HG02870 (cell line): ENCODE data around the gene IYD.
"Not testable (repeated sequence)": the region's sequence is repeated elsewhere in the genome, so short reads cannot be mapped to it uniquely, and the experiment has no call there.

ENCODE experiments used
- ATAC-seq: cut with Tn5 transposase; IDR thresholded peaks from one replicate; pipeline ENCODE4 v1.9.1; 2021; ENCODE audit warnings: mild to moderate bottlenecking, moderate library complexity; ENCODE audit not compliant: unreplicated experiment

IYD gene

DNA sequence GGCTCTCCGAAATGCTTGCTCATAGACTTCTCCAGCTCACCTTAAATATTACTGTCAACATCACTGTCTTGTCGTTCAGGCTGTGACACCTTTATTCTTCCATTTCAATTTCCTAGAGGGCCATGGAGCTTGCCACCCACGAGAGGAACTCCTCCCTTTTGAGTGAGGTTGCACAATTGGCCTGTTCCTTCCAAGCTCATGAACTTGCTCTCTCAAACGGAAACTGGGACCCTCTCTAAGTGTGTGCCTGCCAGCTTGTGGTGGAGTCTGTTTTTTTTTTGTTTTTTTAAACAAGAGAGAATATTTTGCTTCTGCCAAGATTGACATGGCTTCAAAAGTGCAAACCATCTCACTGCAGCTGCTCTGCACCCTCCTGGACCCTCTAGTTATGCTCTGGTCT is 19.3 kb upstream of the IYD start:
- ATAC-seq = no peak

DNA sequence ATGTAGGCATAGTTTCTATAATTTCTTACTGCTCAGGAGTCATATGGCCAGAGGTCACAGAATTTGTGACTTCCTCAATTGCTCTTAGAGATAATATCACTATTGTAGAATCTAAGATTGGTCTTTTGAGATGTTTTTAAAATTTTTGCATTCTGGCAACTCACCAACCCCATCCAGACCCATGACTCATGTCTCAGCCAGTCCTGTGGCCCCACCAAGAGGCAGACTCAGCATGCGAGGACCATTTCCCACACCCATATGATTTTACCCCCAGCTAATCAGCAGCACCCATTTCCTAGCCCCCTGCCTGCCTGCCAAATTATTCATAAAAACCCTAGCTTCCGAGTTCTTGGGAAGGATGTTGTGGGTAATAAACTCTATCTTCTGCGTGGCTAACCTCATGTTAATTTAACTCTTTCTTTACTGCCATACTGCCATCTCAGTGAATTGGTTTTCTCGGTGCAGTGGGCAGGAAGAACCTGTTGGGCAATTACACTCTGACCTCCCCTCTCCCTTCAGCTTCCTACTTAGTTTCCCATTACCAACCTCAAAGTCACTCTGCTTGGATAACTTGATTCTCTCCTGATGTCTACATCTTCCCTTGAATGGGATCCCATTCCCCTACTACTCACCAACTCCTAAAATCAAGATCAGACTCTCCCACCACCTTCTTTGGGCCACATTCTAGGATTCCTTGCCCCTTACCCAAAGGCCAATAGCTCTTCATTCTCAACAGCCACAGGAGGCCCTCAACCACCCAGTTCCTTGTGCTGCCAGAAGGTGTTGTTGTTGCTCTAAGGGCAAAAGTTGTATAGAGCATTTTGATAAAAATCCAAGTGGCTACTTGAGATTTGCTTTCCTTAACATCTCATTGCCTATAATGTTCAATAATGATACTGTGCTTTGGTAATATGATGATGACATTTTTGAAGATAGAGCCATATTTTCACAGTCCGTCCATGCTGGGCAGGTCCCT is 16.2 kb upstream of the IYD start:
- ATAC-seq = no peak

DNA sequence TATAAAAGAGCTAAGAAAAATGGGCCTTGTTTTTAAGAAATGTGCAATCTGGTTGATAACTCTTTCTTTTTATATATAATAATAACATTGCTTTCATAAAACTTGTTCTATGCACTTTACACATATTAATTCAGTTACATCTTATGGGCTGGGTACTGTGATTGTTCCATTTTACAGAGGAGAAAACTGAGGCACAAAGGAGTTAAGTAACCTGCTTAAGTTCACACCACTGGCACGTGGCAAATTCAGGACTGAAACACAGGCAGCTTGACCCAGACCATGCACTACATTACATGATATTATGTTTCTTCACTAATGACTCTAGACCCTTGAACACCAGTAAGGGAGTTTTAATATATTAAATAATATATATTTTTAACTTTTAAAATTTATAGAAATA is 15.4 kb upstream of the IYD start:
- no peak for ATAC-seq

DNA sequence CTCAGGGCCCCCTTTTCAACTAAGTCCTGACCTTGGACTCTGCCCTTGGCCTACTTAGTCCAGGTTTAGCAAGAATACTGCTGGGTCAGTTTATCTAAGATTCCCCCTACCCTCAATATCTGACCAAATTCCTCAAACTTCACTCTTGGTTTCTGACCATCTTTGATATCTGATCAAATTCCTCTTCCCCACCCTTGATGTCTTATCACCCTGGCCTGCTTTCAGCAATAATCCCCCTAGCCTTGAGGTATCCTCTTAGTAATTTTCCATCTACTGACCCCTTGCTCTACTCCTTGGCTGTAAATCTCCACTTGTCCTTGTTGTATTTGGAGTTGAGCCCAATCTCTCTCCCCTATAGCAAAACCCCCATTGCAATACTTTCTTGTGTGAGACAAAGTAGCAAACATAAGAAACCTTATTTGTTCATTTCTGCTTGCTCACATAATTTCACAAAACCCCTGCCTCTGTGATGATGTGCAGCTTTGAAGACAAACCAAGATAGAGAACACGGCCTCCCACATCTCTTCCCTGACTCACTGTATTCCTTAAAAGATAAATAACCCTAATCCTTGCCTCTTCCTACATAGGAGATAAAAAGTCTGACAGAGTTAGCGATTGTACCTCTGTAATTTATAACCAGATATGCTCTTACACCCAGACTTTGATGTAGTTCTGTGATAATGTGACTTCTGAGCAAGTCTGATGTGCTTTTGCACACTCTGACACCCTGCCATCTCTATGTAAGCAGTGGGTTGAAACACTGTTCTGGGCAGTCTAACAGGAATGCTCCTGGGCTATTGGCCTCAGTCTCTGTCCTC is 13.8 kb upstream of the IYD start:
- no peak for ATAC-seq

DNA sequence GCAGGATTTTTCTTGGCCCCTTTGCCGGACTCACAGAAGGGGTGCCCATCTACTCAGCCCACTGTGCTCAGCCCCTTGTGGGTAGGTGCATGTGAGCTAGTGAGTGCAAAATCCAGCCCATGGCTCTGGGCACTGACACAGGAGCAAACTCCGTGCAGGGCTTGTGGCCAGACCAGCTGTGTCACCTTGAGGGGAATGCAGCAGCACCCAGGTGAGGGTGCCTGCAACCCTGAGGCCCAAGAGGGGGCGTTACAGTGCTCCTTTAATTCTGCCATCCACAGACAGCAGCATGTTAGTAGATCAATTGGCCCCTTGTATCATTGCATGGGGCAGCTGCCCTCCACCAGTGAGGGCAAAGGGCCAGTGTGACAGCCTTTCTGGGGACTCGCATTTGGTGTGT is 12.9 kb upstream of the IYD start:
- ATAC-seq = no peak

DNA sequence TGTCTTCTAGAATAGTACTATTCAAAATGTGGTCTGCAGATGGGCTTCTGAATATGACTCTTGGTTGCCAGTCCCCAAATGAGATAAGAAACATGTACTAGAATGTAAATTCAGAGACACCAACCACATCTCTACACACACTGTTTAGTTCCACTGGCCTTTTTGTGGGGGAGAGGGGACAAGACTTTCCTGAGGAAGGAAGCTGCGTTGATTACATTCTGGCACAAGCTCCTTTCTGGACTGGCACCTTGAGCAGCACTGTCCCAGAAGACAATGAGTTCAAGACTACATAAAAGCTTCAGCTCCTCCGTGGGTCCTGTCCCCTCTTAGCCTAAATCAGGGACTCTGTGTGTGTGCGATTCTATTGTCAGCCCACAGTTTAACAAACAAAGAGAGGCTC is 6.9 kb upstream of the IYD start:
- no peak for ATAC-seq

DNA sequence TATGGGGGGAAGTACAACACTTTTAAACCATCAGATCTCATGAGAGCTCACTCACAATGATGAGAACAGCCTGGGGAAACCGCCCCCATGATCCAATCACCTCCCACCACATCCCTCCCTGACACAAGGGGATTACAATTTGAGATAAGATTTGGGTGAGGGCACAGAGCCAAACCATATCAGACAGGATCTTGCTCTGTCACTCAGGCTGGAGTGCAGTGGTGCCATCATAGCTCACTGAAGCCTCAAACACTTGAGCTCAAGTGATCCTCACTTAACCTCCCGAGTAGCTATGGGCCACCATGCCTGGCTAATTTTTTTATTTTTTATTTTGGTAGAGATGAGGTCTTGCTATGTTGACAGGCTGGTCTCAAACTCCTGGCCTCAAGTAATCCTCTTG is 5.1 kb upstream of the IYD start:
- no peak for ATAC-seq

DNA sequence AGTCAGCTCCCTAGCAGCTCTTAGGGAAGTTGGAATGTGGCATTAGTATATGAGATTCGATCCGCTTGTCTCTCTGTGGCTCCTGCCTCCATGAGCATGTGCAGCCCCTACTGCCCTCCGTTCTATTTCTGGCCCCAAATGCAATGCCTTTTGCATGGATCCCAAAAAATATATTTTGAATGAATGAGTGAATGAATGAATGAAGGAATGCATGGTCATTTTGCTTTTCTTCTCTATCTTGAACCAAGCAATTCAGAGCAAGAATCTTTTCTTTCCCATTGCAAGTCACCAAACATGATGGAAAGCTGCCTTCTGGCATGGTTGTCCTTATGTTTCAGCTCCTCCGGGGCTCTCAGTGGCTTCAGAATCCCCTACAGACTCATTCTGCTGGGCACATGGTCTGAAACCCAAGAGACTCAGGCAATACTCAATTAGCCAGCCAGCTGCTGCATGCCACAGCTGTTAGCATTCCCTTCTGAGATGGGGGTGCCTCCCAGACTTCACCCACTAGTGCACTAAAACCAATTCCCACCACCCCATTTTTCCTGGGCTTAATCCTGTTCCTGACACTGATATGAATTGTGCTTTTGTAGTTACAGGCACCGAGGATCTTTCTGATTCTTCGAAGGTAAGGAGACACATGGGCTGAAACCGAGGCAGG is 2.6 kb upstream of the IYD start:
- no peak for ATAC-seq

DNA sequence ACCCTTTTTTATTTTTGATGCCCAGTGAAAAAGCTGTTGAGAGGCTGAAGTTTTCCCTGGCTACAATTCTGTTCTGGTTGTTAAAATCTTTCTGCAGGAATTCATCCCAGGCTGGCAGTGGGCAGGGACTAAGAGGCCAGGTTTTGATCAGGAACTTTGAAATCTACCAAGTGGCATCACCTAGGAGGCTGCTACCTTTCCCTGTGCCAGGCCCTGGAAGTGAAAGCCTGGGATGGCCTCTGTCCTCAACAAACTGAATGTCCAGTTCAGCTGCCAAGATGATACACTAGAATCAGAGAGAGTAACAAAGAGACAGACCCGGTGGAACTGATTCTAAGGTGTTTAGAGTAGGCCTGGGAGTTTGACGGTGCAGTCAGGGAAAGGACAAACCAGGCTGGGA is 596 bp downstream of the IYD start:
- no peak for ATAC-seq

DNA sequence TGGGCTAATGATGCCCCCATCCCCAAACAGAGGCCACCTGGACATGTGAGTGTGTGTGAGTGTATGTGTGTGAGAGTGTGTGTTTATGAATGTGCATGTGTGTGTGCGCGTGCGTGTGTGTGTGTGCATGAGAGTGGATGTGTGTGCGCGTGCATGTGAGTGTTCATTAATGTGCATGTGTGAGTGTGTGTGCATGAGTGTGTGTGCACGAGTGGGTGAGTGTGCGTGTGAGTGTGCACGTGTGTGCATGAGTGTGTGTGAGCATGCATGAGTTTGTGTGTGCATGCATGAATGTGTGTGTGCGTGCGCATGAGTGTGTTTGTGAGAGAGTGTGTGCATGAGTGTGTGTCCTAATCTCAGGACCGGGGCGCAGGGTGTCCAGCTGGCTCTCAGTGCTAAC is 1.3 kb downstream of the IYD start:
- no peak for ATAC-seq

DNA sequence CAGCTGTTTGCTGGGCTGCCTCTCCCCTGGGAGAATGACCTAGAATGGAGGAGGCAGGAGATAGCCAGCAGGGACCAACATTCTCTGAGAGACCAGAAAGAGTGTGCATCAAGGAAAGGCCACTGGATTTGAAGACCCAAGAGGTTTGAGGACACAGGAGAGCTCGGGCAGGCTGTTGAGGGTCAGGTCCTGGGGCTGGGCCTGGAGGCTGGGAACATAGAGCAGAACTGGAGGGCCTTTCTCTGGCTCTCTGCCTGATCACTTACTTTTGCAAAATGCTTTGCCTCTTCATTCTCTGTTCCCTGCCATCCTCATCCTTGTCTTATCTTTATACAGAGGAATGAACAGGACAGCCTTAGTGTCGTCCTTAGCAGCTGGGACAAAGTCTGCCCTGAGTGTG is 2.5 kb downstream of the IYD start:
- no peak for ATAC-seq

DNA sequence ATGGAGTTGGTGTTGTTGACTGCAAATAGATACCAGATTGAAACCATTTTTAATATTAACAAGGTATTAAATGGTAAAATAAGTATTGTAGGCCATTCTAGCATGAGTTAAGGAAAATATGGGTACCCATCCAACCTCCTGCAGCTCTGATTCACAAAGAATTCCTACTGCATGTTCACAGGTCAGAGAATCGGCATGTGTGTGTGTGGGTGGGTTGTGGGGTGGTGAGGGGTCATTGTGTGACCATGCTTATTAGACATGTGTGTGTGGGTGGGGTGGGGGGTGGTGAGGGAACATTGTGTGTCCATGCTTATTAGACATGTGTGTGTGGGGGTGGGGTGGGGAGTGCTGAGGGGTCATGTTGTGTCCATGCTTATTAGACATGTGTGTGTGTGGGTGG is 3.2 kb downstream of the IYD start:
- no peak for ATAC-seq

DNA sequence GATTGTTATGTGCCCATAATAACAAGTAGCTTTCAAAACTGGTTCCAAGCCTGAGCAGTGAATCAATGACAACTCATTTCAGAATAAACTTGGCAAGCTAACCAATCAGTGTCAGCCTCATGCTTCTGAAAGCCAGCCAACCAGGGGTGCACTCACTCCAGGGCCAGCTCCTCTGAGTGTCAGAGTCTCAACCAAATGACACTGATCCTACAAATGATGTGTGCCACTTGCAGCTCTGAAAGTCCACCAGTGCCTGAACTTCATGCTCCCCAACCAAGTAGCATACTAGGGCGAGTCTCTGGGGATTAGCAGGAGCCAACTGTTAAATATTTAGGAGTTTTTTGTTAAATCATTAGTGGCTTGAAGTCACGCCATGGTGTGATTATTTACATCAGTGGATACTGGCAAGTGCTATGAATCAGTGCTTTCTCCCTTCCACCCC is 4.5 kb downstream of the IYD start:
- ATAC-seq = no peak

DNA sequence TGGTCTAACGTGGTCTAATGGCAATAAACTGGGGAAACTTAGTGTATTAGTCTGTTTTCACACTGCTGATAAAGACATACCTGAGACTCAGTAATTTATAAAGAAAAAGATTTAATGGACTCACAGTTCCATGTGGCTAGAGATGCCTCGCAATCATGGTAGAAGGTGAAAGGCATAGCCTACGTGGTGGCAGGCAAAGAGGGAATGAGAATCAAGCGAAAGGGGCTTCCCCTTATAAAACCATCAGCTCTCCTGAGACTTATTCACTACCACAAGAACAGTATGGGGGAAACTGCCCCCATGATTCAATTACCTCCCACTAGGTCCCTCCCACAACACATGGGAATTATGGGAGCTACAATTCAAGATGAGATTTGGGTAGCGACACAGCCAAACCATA is 5.5 kb downstream of the IYD start:
- ATAC-seq = not testable (repeated sequence)

DNA sequence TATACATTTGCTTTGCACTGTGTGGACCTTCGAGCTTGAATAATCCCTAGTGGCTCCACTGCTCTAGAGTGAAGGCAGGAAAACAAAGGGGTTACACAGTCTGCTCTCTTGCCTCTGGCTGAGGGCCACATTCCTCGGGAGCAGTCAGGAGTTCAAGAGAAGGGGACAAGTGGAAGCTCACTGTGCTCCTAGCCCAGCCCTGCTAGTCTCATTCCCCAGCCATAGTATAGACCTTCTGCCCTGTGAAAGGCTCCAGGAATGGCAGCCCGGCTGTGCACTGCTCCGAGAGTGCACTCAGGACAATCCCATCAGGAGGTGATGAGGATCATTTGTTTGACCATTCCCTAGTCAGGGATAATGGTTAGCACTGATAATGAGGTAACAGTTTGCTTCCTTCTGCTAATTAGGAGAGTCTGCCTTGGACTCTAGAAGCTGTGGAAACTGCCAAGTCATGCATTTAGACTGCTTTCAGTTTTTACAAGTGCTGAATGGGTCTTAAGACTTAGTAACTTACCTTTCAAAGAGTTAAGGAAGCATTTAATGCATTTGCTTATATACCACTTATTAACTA is 8.5 kb downstream of the IYD start:
- ATAC-seq = no peak

DNA sequence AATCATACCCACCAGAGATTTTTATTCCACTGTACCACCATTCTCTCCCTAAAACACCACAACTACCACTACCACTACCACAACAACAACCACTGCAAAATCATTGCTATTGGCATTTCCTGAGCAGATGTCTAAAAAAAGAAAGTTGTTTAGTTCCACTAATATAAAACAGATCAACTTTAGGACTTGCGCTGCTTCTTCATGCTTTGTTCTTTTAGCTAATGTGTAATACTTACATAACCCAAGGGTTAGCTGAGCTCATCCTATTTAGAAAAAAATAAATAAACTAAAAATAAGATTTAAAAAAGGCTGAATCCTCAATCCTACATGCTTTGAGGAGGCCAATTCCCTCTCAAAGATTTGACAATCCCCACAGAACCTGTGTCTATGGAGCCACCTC is 11.4 kb downstream of the IYD start:
- no peak for ATAC-seq

DNA sequence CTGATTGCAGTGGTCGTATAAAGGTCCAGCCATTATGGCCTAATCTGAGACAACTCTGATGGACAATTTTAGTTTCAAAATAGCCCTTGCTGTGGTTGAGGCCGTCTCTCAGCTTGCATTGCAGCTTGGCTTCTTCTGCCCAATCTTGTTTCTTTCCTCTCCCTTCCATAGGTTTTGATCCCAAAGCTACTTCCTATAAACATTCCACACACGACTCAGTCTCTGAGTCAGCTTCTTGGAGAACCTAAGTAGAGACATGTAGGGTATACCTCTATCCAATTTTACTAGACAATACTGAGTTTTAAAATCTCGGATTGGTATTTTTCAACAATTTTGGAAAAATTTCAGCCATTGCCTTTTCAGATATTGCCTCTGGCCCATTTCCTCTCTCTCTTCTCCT is 13.4 kb downstream of the IYD start:
- no peak for ATAC-seq

DNA sequence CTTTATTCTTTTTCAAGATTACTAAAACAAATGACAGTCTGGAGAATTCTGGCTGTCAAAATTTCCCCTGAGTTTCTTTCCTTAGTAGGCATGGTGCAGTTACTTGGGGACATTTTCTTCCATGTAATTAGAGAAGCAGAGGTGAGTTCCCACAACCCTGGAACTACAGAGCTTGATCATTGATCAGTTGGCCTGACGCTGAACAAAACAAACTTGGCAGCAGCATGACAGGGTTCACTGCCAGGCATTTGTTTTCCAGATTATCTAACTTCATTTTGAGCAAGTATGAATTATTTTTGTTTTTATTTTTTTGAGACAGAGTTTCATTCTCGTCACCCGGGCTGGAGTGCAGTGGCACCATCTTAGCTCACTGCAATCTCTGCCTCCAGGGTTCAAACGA is 22.6 kb downstream of the IYD start:
- ATAC-seq = no peak

DNA sequence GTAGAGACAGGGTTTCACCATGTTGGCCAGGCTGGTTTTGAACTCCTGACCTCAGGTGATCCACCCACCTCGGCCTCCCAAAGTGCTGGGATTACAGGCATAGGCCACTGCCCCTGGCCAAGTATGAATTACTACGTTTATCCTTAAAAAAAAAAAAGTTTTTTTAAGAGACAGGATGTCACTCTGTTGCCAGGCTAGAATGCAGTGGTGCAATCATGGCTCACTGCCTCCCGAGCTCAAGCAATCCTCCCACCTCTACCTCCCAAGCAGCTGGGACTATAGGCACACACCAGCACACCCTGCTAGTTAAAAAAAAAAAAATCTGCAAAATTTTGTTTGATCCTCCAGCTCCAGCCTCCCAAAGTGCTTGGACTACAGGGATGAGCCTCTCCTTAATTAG is 23.1 kb downstream of the IYD start:
- no peak for ATAC-seq

DNA sequence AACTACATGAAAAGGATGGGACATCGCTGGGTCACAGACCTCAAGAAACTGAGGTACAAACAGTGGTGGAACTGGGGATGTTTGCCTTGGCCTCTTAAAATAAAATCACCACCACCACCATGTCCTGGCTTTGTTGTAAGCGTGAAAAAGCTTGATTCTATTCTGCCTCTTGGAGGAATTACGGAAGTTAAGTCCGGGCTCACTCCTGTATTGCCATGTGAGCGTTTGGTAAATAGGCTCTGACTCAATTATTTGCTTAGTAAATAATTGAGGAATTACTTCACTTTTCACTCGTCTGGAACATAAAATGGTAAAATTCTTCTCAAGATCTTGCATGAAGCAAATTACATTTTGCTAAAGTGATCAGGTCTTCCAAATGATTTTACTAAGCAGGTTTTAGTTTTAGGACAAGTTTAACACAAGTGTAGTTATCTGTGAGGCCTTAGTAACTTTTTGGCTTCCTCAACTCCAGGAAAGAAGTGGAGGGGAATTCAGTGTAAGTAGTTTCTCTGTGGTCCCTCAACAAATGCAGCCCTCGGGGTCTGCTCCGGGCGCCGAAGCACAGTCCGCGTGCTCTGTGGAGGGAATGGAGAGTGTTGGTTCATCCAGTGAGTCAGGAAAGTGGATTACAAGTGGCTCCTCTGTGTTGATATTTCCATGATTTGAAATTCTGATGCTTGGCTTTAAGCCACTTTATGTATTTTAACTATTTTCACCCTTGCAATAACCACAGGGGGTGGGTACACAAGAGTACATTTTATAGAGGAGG is 23.8 kb downstream of the IYD start:
- no peak for ATAC-seq
